ENCODE measurements around the gene DNASE1.

The DNASE1 gene

DNA sequence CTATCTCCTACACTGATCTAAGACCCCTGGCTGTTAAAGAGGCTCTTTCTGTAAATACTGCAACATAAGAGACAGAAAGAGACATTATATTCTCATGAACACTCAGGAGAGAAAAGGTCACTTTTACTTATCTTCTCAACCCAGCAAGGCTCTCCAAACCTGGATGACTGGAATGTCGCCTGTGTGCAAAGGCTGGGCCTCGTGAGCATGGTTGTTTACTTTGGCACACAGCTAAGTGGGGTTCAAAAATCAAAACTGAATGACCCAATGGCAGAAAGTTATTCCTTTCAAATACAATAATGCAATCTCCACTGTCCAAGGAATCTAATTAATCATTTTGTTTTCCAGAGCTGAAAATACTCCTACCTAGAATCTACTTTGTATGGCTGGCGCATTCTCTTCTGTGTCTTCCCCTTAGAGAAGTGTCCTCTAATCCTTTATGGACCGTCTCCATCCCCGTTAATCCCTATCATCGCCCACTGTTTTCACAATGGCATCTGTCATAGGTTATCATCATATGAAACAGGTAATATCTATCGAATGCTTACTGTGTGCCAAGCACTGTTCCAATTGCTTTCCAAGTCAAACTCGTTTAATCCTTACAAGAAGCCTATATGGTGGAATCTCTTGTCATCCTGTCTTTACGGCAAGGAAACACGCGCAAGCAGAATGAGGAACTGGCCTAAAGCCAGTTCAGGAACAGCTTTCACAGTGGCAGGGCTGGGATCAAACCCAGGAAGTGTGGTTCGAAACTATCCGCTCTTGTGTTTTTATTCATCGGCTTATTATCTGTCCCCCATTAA is 44.4 kb upstream of the DNASE1 start:
- no peaks in the 10 kb centered on the region for H3K36me3 ChIP-seq (replicated peaks)
- H3K27me3 ChIP-seq (replicated peaks), result no peaks in the 10 kb centered on the region
- in situ Hi-C loops (cut with HindIII; ENCODE audit: low pct_ligation_motif_present, low sequenced_read_pairs), result no loop called here
- peak overlapping the region; percentile 88 for H3K4me3 ChIP-seq (ENCODE audit: low read depth, low read length)
- no peak for DNase-seq
- no peak for TF ChIP-seq CTCF (IDR thresholded peaks at IDR 0.05; ENCODE audit: low read depth, low read length, missing control alignments)
- no peak overlapping the region for H3K27ac ChIP-seq

DNA sequence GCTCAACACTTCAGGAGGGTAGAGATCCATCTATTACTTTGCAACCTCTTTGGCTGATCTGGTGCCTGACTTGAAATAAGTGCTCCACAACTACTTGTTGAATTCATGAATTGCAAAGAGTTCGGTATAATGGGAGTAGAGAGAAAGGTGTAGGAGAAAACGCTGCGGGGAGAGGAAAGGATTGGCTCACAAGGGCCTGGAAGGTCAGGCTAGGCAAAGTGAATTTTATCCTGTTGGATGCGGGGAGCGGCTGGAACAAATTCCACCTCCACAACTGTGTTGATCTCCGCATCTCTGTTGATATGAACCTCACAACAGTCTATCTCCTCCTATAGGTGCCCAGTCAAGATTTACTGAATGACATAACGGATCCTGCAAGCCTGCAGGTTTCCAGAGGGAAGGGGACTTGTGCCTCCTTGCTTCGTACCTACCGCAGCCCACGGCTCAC is 43.8 kb upstream of the DNASE1 start:
- in situ Hi-C loops (cut with HindIII; ENCODE audit: low pct_ligation_motif_present, low sequenced_read_pairs), result no loop called here
- peak overlapping the region; percentile 88 for H3K4me3 ChIP-seq (ENCODE audit: low read depth, low read length)
- no peak for DNase-seq
- no peak for TF ChIP-seq CTCF (IDR thresholded peaks at IDR 0.05; ENCODE audit: low read depth, low read length, missing control alignments)
- no peaks in the 10 kb centered on the region for H3K36me3 ChIP-seq (replicated peaks)
- no peak overlapping the region for H3K27ac ChIP-seq
- H3K27me3 ChIP-seq (replicated peaks), result no peaks in the 10 kb centered on the region

DNA sequence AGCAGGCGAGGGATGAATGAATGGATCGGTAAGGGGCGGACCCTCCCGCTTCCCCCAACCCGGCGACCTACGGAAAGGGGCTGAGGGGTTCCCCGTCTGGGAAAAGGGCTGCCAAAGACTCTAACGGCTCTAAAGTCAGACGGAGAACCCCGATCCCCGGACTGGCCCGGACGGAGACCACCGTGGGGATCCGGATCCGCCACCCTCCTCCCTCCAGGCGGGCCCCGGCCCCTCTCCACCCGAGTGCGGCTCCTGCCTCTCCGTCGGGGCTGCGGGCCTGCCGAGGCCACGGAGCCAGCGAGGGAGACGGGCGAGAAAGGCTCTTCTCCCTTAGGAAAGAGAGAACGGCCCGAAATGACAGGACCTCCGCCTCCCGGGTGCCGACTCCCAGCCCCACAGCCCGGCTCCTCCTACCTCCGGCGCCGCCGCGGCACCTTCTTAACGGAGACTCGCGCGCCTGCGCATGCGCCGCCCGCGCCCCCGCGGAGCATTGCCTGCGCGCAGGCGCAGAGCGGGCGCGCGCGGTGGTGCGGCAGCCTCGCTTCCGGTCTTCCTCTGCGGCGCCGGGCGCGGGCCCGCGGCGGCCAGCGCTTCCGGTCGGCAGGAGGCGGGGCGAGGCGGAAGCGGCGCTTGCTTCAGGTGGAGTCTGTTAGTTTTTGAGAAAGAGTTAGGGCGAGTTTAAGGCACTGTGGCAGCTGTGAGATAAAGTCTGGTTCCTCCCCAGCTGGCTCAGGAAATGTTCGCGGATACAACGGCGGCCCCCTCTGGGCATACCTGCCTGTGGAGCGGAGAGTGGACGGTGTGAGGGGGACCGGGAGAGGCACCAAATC is 43.1 kb upstream of the DNASE1 start, which contains the start of gene SLX4:
SLX4 (minus strand) TSS at position 461 of the 830 bp plus-strand sequence. CDS start 2,642 bp downstream, outside the sequence.
- Histone ChIP-seq H3K27ac (no peak within 1 kb of the TSS), H3K36me3 (replicated peaks) (no peaks in the 10 kb centered on the region), H3K27me3 (replicated peaks) (no peaks in the 10 kb centered on the region), H3K4me3 (ENCODE audit: low read depth, low read length) (peak within 1 kb of the TSS; percentile 96)
- in situ Hi-C loops (cut with HindIII; ENCODE audit: low pct_ligation_motif_present, low sequenced_read_pairs), result no loop called here
- peak; percentile 68 for DNase-seq
- no peak for TF ChIP-seq CTCF (IDR thresholded peaks at IDR 0.05; ENCODE audit: low read depth, low read length, missing control alignments)

- Histone ChIP-seq H3K27me3 (replicated peaks) (no peaks in the 10 kb centered on the region), H3K4me3 (ENCODE audit: low read depth, low read length) (peak overlapping the region; percentile 96), H3K36me3 (replicated peaks) (no peaks in the 10 kb centered on the region), H3K27ac (no peak overlapping the region)
- no peak for DNase-seq
- in situ Hi-C loops (cut with HindIII; ENCODE audit: low pct_ligation_motif_present, low sequenced_read_pairs), result no loop called here
- no peak for TF ChIP-seq CTCF (IDR thresholded peaks at IDR 0.05; ENCODE audit: low read depth, low read length, missing control alignments)
Measured at GRCh38 chr16:3612510-3613466, 41.7 kb upstream of the DNASE1 start.

DNA sequence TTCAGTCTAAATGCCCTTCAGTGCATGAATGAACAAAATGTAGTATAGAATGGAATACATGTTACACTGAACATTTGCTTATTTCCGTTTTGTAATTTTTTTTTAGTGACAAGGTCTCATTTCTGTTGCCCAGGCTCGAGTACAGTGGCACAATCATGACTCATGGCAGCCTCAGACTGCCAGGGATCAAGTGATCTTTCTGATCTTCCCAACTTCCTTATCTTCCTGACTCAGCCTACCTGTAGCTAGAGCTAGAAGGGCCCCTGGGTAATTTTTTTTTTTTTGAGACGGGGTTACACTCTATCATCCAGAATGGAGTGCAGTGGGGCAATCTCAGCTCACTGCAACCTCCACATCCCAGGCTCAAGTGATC is 35.7 kb upstream of the DNASE1 start:
- Histone ChIP-seq H3K36me3 (replicated peaks) (no peaks in the 10 kb centered on the region), H3K27me3 (replicated peaks) (no peaks in the 10 kb centered on the region), H3K27ac (no peak overlapping the region), H3K4me3 (ENCODE audit: low read depth, low read length) (no peak overlapping the region)
- no peak for DNase-seq
- no peak for TF ChIP-seq CTCF (IDR thresholded peaks at IDR 0.05; ENCODE audit: low read depth, low read length, missing control alignments)
- in situ Hi-C loops (cut with HindIII; ENCODE audit: low pct_ligation_motif_present, low sequenced_read_pairs), result no loop called here

Measured in brain microvascular endothelial cell (primary cell).